Thyroid gland (tissue), 4 donors: ENCODE measurements around the gene ZFAND4.

Source experiments
- CTCF ChIP-seq, 6 experiments: fragments of 200-600 bp in 3 of 6; fragments of 450-650 bp in 3 of 6; sonication (generic) in 3 of 6; IDR thresholded peaks; one replicate each; pipeline ENCODE4 v1.5.1; 2016 to 2019; ENCODE audit warnings: antibody characterized with exemption in 6 of 6, mild to moderate bottlenecking in 2 of 6, inconsistent platforms in 1 of 6, moderate library complexity in 1 of 6
- POLR2A ChIP-seq, 2 donors: fragments of 450-650 bp; IDR thresholded peaks; one replicate each; pipeline ENCODE4 v1.6.1; 2017; ENCODE audit warnings: antibody characterized with exemption in 2 of 2, mild to moderate bottlenecking in 2 of 2, moderate library complexity in 1 of 2

- TF ChIP-seq POLR2A (IDR thresholded peaks at IDR 0.05) (no peak), CTCF (IDR thresholded peaks at IDR 0.05) (no peak)
These were observed 83.6 kb downstream of the ZFAND4 start for GRCh38 chr10:45589009-45589408.
